Retina (tissue), 1 donor: Measurements from ENCODE around the gene FGF14.

Experiments used
- DNase-seq: peaks from one replicate; pipeline ENCODE4 v3.0.0-alpha.2; 2016

Gene FGF14

DNA sequence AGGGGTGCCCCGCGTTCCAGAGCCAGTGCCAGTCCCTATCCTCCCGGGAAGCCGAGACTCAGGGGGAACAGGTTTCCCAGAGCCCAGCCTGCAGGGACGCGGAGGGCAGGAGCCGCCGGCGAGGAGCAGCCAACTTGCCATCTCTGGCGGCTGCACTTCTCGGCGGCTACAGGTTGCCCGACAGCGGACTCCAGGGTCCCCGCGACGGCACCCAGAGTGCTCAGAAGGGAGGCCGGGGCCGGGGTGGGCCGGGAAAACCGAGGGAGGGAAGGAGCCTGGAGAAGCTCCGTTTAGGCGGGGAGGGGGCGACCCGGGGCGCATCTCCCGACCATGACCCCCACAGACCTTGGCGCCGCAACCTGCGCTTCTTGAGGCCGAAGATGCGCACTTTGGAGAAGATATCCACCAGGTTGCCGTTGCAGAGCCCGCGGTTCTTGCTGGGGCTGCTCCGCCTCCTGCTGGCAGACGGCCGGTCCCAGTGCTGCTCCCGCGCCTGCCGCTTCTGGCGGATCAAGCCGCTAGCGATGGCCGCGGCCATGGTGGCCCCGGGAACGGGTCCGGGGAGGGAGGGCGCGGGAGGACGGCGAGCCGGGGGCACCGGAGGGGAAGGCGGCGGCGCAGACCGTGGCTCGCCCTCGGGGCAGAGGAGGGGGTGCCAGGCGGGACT is 485.6 kb downstream of the FGF14 start:
- DNase-seq = peak; percentile 76

GRCh38 chr13:101915755-101916107 is 486.1 kb downstream of the FGF14 start:
- no peak for DNase-seq

DNA sequence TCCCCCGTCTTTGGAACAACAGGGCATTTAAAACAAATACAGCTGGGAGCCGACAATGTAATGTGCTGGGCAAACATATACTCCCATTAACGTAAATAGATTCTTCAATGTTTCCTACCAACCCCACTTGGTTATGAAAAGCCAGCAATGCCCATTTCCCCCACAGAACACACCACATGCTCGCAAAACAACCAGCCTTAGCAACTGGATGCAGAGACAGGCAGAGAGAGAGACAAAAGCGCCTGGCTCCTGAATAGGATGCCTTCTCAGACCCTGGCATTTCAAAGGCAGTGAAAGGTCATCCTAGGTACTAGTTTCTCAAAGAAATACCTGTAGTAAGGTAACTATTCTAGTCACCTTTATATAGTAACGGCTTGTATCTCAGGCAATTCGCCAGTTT is 486.5 kb downstream of the FGF14 start:
- DNase-seq = peak; percentile 24

DNA sequence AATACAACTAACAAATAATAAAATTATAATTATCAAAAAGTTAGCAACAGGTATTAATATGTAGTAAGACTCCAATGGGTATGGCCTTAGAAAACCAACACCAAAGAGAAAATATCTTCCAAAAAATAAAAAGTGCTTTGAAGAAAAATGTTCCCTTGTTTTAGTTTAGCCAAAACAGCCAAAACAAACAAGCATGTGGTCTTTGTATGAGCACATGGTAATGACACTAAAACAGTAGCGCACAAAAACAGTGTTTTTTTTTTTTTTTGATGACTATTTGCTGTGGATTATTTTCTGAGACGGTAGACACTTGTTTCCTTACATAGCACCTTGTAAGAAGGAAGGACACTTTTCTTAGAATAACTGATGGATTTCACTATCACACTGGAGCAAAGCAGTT is 490.1 kb downstream of the FGF14 start:
- no peak for DNase-seq

- DNase-seq = no peak
Measured at GRCh38 chr13:101903890-101904289, 498.0 kb downstream of the FGF14 start.

DNA sequence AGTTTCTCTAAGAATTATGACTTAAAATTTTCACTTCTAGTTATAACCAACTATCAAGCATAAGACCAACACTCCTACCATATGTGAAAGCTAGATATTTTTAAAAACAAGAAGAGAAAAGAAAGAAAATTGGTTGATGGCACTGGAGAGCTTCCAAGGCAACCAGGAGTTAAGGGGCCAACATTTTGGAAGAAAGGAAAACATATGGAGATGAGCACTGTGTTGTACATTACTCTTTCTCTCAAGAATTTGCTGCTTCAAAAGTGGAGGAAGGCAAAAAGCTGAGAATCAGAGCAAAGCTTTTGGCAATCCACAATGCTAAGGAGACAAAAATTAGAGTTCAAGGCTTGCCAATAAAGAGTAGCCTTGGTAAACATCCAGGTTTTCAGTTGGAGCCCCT is 503.2 kb downstream of the FGF14 start:
- no peak for DNase-seq

GRCh38 chr13:101896541-101896940 is 505.3 kb downstream of the FGF14 start:
- no peak for DNase-seq

DNA sequence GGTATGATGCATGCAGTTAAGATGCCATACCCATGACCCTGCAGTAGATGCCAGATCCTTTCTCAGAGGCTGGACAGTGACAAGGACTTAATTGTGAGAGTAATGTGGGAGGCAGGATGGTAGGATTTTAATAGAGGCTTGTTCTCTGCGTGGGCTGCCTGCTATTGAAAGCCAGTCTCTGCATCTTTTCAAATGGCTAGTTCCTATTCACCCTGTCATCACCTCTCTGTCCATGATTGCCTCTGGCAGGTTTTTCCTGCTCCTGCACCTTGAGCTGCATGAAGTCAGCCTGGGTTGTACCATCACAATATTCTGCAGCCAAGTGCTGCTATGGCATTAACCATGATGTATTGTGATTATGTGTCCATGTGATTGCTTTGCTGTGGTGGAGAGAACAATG is 508.8 kb downstream of the FGF14 start:
- no peak for DNase-seq

GRCh38 chr13:101892296-101892695 is 509.6 kb downstream of the FGF14 start:
- no peak for DNase-seq

GRCh38 chr13:101881593-101881992 is 520.3 kb downstream of the FGF14 start:
- DNase-seq = no peak

- DNase-seq = no peak
Measured at GRCh38 chr13:101880581-101880980, 521.3 kb downstream of the FGF14 start.

- no peak for DNase-seq
Measured at GRCh38 chr13:101876951-101877350, 524.9 kb downstream of the FGF14 start.

DNA sequence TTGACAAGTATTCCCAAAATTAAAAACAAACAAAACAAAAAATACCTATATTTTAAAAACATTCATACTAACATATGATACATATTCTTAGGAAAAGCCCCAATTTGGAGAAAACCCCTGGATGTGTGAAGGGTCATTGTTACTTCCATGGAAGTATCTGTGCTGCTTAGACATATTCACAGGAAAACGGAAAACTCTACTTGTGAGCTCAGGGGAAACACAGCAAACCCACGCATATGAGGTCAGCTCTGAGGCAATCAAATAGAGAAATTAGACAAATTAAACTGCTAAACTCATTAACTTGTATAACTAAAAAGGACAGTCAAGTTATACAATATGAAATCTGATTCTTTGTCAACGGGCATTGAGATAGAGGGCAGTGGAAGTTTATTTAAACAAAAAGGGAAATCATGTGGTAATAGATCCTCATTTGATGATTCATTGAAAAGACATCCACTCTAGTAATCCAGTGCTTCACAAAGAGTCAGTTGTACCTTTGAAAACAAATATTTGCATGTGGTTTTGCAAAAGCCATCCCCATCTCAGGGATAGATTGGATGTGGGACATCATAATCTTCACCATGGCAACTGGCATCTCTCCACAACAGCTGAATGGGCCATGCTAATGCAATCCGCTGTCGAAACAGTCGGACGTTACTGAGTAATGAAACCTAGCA is 526.0 kb downstream of the FGF14 start:
- DNase-seq = no peak

DNA sequence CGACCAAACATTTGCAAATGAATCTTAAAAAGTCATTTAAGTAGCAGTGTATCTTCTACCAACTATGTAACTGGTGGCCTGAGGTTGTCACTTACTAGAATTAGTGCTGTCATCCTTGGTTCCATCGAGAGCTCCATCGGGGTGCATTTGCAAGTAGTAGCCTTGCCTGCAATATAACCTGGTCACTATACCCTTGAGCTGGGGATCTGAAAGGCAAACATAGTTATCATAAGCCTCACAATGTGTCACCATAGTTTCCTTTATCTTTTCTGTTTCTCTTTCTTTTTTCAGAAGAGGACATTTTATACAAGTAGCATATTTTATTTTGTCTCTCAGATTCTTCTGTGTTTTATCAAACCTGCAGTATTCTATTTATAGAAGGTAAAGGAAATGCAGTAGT is 526.8 kb downstream of the FGF14 start:
- DNase-seq = no peak

- no peak for DNase-seq
Measured at GRCh38 chr13:101869553-101869952, 532.3 kb downstream of the FGF14 start.

GRCh38 chr13:101868585-101869469 is 533.0 kb downstream of the FGF14 start:
- no peak for DNase-seq

- DNase-seq = no peak
Measured at GRCh38 chr13:101866889-101867581, 534.8 kb downstream of the FGF14 start.

DNA sequence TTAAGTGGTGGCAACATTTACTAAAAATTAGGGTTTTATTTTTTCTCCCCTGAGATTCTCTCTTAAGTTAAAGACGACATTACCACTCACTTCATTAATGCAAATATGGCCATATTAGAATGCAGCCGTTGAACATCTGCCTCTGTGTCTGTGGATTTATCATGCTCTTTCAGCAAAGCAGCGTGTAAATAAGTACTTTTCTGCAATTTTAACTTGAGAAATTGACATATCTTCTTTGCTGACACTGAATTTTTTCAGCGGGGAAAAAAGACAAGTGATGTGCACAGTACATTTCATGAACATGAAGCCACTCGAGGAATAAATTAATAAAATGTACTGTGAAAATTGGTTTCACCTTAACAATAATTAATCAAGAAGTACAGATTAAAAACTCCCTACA is 543.0 kb downstream of the FGF14 start:
- DNase-seq = no peak

GRCh38 chr13:101846701-101847100 is 555.1 kb downstream of the FGF14 start:
- DNase-seq = no peak

- DNase-seq = no peak
Measured at GRCh38 chr13:101846249-101846648, 555.6 kb downstream of the FGF14 start.

GRCh38 chr13:101845245-101846020 is 556.4 kb downstream of the FGF14 start:
- no peak for DNase-seq

DNA sequence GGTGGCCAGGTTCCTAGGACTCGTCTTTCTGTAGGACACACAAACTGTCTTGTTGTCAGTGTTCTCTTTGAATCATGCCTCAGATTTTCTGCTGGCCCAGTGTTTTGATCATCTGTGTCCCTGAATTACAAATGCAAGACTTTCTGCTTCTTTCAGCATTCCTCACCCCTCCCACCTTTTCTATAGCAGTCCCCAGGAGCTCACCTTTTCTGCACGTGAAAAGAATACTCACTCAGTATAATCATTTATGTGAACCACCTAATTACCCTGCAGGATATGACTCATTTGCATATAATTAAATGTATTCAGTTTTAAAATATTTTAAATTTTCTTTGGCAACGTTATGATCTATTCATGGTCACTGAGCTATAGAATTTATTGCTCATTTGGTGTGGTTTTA is 560.1 kb downstream of the FGF14 start:
- DNase-seq = no peak
